EL (cell line): Measurements from ENCODE around the gene TIAM1.
A peak's percentile ranks its signal among the peaks of the same experiment; 100 is the strongest.

ENCODE experiments used
- DNase-seq: peaks from one replicate; pipeline ENCODE4 v3.0.0-alpha.2; 2016

Gene TIAM1

DNA sequence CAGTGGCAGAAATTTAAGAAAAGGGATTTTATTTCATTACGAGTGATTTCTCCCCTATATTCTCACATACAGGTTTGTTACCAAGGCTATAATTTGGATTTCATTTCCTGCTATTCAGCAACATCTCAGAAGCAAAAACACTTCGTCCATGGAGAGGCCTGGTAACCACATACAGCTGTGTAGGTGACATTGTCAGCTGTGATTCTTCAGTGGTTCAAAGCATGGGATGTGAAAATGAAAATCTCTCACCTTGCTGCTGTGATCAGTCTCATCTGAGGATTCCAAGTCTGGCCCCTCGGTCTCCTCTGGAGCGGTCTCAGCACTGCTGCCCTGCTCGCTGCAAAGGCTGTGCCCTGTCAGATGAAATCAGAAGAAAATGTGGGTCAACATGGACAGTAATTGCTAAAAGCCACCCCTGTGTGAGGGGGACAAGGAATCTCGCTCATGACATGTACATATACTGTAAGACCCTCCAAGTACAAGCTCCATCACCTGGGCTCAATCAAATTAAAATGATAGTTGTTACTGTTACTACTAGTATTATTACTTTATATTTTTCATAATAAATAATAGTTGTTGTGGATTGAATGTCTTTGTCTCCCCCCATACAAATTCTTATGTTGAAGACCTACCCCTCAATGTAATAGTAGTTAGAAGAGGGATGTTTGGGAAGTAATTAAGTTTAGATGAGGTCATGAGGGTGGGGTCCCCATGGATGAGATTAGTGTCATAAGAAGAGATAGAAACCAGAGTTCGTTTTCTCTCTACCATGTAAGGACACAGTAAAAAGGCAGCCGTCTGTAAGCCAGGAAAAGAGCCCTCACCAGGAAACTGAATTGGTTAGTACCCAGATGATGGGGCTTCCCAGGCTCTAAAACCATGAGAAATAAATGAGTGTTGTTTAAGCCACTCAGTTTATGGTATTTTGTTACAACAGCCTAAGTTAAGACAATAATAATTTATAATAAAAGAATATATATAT, 179.1 kb downstream of the TIAM1 start:
- DNase-seq: no peak

DNA sequence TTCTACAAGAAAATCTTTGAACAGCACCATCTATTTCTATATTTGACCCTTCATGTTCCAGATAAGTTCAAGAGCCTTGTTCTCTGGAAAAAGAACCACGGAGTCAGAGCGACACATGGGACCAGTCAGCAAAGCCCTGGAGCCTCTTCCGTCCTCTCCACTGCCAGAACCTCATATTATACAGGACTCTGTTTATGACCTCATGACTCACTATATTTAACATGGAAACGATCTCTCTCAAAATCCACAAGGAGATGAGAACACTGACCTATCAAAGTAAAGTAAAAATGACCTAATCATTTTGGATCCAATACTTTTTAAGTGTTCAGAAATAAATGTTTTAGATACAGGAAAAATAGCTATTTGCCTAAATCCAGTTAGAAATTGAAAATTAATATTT, 181.2 kb downstream of the TIAM1 start:
- peak; percentile 57 for DNase-seq

DNA sequence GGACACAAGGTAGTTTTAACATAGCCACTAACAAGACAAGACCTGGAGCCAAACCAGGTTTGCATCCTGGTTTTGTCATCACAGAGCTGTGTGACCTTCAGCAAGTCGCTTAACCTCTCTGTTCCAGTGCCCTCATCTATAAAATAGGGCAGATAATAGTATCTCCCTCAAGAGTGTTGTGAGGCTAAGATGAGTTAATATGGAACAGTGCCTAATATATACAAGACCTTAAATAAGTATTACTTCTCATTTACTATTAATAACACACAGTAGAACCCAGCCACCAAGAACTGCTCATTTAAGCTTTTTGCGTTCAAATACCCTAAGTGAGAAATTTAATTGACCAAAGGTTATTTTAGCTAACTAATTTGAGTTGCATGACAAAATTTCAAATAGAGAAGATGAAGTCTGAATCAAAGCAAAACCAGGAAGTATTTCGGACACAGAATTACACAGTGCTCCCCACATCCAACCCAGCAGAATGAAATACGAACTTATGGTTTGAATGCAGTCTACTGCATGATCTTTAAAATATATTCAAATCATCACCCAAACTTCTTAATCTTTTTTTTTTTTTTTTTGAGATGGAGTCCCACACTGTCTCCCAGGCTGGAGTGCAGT, 181.9 kb downstream of the TIAM1 start:
- DNase-seq: no peak

DNA sequence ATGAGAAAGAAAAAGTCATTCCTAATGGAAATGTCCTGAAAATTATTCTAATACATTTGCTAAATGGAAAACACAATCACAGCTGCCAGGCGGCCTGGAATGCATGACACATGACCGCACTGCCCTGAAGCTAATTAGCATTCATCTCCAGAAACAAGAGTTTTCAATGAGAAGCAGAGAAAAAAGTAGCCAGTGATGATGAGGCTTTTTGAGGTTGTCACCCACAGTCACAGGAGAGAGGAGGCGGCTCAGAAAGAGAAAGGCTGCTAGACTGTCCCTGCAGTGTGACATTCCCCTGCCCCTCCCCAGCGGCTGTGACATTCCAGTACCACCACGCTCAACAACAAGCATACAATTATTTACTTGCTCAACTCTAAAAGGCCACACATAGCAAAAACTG, 182.9 kb downstream of the TIAM1 start:
- peak; percentile 64 for DNase-seq

DNA sequence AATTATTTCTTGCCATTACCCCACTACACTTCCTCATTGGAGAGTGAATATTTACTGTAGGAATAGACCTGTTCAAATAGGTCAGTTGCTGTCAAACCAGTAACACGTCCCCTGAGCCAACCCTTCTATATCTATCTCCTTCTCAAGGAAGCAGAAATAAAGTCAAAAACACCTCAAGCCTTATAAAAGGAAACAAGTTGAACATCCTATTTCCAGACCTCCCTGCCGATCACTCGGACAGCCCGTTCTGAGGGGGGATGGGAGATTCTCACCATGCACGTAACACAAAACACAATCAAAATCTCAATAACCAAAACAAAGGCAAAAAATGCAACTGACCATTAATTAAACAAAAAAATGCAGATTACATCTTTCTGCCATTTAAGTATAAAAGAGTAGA, 184.3 kb downstream of the TIAM1 start:
- DNase-seq: no peak

DNA sequence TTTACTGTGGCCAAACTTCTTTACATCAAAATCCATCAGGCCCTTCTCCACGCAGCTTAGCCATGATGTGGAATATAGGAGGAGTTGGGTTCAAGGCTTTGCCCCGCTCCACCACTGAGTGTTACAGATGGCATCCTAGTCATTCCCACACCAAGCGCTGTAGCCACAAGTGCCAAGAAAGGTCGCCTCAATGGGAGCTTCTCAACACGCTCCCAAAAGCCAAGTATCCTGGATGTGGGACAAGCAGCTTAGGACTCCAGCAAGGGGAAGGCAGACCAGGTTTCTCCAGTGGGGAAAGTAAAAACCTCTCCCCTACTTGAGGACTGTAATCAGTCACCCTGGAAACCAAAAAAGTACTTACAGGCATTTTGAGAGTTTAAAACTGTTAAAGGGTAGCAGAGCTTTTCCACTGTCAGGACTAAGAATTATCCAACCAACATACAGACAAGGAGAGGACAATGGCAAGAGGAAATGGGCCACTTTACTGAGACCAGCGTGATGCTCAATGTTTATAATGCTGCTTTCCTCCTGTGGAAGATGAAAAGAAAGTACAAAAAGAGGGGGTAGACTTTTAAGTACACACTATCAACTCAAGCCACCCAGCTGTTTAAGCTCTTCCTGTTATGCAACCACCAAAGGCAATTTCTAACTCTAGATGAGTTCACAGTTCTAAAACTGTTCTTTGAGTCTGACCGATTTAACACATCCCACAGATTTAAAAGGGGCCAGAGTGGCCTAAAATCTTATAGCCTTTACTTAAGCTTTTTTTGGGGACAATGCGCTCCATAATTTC, 185.1 kb downstream of the TIAM1 start:
- DNase-seq: no peak

DNA sequence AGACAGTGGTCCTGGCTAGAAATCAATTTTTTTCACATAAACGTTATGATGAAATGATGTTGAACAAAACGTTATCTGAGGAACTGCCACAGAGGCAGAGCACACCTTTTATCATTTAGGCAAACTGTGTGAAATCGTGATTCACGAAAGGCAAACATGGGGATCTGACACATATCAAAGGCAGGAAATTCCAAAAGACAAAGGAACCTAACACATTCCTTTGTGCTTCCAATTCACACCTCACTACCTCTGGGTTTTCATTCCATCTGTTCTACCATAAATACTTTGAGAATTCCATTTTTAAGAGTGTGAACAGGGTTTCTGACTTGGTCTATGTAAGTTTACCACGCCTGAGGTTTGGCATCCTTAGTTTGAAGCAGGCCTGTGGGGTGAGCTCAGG, 186.3 kb downstream of the TIAM1 start:
- DNase-seq: no peak

DNA sequence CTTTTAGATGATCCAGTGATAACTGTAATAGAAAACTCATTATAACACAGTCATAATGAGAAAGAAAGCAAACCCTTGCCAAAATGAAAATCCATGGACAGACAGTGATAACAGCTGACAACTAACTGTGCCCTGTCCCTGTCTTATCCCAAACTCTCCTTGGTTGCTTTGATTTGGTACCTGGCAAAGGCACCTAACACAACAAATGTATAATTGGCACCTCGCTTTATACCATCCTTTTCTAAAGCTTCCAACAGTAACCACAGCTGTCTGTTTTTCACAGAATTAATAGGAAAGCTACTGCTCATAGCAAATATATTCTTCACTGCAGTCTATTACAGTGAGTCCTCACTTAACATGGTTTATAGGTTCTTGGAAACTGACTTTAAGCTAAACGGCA, 187.4 kb downstream of the TIAM1 start:
- DNase-seq: no peak

DNA sequence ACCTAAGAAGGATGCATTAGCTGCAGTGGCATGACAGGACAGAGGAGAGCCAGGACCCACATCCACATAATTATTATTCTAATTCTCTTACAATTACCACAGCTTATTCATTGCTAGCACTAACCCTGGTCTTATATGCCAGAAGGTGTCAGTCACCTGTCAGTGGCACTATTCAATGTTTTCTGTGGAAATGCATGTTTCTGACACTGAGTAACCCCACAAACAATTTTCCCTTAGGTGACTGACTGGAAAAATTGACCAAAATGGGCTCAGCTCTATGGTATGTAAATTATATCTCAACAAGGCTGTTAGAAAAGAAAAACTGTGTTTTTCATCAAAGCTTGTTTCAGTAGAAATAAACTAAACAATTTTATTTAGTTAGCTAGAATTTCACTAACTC, 187.9 kb downstream of the TIAM1 start:
- DNase-seq: no peak

DNA sequence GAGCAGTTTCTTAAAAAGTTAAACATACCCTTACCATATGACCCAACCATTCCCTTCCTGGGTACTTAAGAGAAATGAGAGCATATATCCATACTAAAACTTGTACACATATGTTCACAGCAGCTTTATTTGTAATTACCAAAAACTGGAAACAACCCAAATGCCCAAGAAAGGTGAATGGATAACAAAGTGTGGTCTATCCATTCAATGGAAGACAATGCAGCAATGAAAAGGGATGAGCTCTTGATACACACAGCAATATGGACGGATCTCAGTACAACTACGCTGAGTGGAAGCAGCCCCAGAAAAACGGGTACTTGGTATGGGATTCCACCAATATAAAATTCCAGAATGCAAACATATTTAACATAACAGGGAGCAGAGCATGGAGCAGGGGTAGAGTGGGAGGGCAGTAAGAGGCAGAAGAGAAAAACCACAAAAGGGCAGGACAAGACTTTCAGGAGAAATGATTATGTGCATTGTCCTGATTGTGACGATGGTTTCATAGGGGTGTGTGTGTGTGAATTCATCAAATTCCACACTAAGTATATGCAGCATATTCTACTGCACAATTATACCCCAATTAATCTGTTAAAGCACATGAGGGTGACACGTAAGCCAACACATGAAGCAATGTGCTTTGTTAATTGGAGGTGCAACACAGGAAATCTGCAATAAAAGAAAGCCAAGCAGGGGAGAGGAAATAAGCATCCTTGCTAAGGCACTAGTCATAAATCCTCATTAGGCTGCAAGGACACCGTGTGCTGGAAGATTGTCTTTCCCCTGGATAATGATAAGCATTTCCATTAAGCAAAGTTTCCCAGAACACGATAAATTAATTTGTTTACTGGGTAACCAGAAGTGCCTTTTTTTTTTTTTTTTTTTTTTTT, 192.7 kb downstream of the TIAM1 start:
- no peak for DNase-seq

DNA sequence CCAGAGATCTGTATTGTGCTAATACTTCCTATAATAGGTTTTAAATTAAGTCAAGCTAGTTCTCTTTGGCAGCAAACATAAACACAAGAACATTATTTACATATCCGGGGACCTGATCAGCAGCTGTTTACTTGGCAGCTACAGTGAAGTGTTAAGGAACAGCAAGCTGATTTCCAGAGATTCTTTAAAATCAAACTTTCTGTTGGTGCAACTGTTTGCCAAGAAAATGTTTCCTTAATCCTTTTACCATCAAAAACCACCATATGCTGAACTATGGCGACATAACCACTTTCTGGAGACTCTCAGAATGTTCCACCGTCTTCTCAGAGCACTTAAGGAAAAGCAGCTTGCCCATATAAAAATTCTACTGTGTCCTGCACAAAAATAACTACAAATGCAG, 198.8 kb downstream of the TIAM1 start:
- DNase-seq: no peak

DNA sequence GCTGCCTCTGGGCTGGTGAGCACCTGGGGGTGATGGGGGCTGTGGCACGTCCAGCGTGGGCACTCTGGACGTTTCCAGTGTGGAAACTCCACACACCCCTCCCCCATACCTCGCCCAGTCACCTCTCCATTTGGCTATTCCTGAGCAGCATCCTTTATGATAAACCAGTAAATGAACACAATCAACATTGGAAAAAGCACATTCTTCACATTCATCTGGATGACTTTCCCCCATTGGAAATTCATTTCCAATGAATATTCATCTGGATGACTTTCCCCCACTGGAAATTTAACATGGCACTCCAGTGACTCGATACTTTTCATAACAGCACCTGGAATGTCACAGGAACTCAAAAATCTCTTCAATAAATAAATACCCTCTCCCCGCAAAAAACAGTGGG, 201.0 kb downstream of the TIAM1 start:
- peak; percentile 9 for DNase-seq

DNA sequence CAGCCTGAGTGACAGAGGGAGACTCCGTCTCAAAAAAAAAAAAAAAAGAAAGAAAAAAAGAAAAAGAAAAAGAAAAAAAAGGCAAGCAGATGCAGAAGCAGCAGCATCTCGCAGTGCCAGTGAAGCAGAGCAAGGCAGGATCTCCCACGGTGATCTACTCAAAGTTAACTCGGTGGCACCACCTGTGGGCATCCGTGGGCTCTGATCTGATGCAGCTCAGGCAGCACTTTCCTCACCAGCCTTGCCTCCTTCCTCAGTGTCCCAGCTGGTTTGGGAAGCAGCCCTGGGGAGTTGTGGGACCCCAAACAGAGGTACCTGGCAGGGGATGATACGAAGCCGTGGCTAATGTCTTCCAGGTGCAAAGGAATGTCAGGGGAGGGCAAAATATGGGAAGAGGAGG, 201.5 kb downstream of the TIAM1 start:
- DNase-seq: no peak

DNA sequence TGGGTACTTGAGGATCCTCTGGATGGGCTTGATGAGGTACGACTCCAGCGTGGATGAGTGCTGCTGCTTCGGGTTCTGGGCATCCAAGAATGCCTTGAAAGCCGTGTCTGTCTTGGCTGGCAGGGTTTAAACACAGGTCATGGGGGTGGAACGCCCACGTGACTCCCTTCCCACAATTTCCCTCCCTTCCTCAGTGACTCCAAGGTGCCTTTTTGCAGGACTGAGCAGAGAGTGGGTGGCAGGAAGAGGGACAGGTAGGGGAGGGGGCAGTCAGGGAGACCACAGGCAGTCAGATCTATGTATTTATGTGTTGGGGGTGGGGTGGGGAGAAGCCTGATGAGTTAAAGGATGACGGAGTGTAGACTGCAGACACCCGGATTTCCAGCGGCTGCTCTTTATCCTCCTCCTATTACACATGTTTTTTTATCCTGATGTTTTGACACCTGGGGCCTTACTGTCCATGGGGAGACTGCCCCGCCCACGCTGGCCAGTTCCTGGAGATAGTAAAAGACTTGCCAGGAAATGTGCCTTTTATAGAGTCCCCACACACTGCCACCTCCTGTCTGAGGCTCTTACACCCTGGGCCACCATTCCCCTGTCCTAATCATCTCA, 202.6 kb downstream of the TIAM1 start:
- no peak for DNase-seq

DNA sequence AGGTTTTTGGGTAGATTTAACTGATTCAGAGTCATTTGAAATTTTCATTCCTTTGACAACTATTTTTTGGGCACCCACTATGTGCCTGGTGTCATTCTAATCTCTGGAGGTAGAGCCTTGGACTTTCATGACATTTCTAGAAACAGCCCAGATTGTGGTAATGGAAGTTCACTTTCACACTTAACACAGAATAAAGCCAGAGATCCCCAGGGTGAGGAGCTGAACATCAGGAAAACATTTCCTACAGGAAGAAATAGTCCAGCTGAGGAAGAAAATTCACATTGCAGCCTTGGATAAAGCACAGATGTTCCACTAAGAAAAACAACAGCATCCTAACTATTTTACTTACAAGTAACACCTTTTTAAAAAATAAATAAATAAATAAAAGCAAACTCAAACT, 203.4 kb downstream of the TIAM1 start:
- no peak for DNase-seq

DNA sequence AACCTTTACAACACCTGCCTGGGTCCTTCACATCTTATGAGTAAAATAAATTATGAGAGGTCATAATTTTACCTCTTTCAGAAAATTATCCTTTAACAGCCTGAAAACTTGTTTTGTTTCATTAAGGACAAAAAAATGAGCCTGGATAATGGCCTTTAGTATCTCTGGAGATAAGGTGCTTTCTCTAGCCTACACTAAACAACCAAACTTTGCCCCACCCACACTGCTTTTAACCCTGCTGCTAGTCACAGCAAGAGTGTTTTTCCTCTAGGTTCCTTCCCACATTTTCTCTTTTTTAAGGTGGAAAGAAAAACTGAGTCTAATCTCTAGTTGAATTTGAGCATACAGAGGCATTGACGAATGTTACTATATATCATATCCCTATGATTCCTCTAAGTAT, 204.0 kb downstream of the TIAM1 start:
- DNase-seq: no peak

DNA sequence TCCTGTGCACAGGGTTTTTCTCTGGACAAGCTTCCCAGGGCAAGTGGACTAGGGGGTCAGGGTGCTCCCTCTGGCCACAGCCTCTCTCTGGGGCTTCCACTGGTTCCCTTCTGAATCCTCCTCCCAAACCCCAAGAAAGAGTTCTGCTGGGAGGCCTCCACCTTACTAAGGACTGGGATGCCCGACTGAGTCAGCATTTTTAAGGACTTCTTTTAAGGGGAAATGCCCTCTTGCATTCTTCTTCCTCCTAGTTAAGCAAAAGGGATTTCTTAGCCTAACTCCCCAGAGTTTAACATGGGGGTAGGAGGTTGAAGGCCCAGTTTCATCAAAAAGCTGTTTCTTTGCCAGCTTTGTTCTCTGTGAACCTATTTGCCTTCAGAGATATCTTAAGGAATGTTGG, 206.1 kb downstream of the TIAM1 start:
- no peak for DNase-seq

DNA sequence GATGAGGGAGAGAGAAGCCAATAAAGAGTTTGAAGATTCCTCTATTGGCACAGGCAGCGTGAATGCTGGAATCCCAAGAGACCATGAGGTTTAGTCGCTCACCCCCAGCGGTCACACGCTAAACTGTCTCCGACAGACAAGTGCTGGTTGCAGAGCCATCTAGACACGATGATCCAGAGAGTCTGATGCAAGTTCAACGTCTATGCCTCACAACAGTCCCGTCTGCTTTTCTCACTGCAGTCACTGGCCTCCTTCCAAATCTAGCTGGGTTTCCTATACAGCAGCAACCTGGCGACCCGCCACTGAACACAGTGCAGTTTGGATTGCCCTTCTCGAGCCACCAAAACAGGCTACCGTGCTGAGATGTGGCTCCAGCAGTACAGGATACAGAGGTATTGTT, 207.2 kb downstream of the TIAM1 start:
- no peak for DNase-seq

DNA sequence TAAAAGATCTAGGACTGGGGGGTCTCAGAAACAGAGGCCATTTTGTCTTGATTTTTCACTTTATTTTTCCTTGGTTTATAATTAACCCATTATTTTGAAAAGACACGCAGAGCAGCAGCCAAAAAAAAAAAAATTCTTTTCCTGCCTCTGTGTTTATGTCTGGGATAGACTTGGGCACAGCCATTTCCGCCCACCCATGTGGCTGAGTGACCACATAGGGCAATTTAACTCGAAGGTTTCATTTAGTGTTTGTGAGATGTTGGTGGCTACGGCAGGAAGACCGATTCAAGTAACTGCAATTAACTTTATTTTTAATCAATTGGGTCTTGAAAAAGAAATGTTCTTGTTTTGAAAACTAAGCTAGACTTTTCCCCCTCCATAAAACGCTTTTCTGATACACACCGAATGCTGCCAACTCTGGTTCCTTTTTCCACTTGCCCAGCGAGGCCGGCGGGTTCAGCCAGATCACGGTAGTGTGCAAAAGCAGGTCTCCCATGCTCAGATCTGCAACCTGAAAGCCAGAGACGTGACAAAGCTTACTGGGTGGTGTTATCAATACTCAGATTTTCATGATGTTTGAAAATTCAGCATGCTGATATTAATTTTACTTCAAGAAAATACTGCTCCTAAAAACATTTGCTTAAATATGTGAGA, 208.4 kb downstream of the TIAM1 start:
- DNase-seq: no peak

DNA sequence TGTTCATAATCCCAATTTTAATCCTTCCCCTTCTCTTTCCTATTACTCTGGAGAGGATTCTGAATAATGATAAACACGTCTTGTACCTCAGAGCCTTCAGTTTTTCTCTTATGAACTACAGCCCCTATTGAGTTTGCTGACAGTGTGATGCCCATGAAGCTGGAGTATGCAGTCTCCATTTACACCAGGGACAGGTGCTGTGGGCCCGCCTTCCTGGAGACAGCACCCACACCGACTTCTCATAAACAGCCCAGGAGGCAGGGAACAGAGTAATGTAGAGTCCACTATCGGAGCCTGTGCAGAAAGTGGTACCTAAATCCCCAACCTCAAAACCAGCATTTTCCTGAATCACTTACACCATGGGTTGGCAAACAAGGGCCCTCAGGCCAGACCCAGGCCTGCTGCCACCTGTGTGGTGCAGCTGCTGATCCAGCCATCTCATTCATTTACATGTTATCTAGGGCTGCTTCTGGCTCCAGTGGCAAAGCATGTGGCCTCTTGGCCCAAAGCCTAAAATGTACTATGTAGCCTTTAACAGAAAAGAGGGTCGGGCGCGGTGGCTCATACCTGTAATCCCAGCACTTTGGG, 210.7 kb downstream of the TIAM1 start:
- no peak for DNase-seq

DNA sequence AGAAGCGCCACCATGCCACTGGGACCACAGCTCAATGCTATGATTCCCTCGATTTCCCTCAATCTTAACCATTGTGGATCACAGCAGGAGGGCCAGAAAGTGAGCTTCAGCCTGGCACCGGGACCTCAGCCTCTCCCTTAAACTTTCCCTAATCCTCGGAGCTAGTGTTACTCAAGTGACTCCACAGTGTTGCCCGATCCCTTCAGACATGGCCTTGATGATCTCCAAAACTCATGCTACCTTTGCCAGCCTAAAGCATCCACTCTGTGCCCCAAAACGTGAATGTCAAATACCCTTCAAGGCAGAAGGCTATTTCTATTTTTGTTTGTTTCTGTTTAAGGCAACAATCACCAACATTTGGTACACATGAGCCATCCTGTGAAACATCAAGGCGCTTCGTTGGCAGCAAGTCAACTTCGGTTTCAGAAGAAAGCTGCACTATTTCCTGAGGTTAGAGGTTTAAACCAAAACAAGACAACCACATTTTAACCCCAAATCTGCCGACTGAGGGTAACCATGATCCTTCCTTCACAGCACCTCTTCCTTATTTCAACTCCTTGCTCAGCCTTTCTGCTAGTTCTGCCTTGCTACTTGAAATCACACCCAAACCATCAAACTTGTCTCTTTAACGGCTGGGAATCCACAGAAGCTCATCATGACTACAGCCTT, 211.4 kb downstream of the TIAM1 start:
- DNase-seq: no peak
